Adrenal gland (tissue), 12 donors: Measurements from ENCODE around the gene FHAD1. TPM values are rescaled to one million over a fixed set of nuclear protein-coding genes. Genes with fewer than 3 reads are reported as not detected.

Source experiments
- DNase-seq, 7 donors: peaks; one replicate each; pipeline ENCODE4 v3.0.0-alpha.2; 2019 to 2020
- H3K27ac ChIP-seq, 5 donors: fragments of 200-600 bp; sonication (generic) in 4 of 5; 1 replicate in 3 of 5; 2 replicates in 2 of 5; pipeline versions ENCODE4 v1.5.1 to v1.8.0; 2016 to 2020; ENCODE audit warnings: mild to moderate bottlenecking in 1 of 5
- H3K27me3 ChIP-seq: fragments of 200-600 bp; 2 replicates; pipeline ENCODE4 v1.8.0; 2021
- H3K36me3 ChIP-seq, 2 donors: fragments of 200-600 bp; replicated peaks in 1 of 2; 1 replicate in 1 of 2; 2 replicates in 1 of 2; pipeline versions ENCODE4 v1.5.1 to v1.8.0; 2018 to 2022
- H3K4me1 ChIP-seq, 2 donors: fragments of 200-600 bp; replicated peaks in 1 of 2; 1 replicate in 1 of 2; 2 replicates in 1 of 2; pipeline versions ENCODE4 v1.5.1 to v1.8.0; 2018 to 2021
- H3K4me3 ChIP-seq, 4 donors: fragments of 200-600 bp; sonication (generic) in 3 of 4; one replicate each; pipeline ENCODE4 v1.5.1; 2016 to 2018
- H3K9me3 ChIP-seq, 3 donors: fragments of 200-600 bp; sonication (generic) in 1 of 3; replicated peaks in 1 of 3; 1 replicate in 2 of 3; 2 replicates in 1 of 3; pipeline versions ENCODE4 v1.5.1 to v1.8.0; 2016 to 2021
- POLR2A ChIP-seq, 2 donors: fragments of 450-650 bp; IDR thresholded peaks; one replicate each; pipeline ENCODE4 v1.6.1; 2017; ENCODE audit warnings: antibody characterized with exemption in 2 of 2, mild to moderate bottlenecking in 2 of 2, moderate library complexity in 1 of 2
- WGBS, 4 donors: extraction: QIAGEN DNeasy Blood & Tissue Kit in 2 of 4; methylation state at CpG; one replicate each; pipeline versions ENCODE4 v1.1.5 to v1.1.7; 2013 to 2017; 5-methylcytosine and 5-hydroxymethylcytosine counted together
- intact Hi-C, 2 donors: fragments of 100-400 bp; cut with DNase I; formaldehyde crosslinking; loops; one replicate each; pipeline versions ENCODE4 v1.14.1 to v1.15.0; 2022 to 2023
- polyA plus RNA-seq, 3 donors: library from polyadenylated mRNA; stranded (reverse); fragments of 200-250 nt in 2 of 3; fragments of 350-450 nt in 1 of 3; fragmentation: Illumina TruSeq in 1 of 3; extraction: RNeasy Lipid Tissue Mini Kit (QIAGEN cat#74804) in 1 of 3; gene quantifications; one replicate each; pipeline ENCODE4 v1.2.3, GENCODE V29; 2013 to 2014
- total RNA-seq, 9 donors: library from RNA; depleted of rRNA in 4 of 9; stranded (reverse); fragments of >200 nt in 4 of 9; fragments of 120-200 nt in 1 of 9; fragmentation: NEBNext Ultra II Directional in 1 of 9; extraction: Animal tissue kit (Norgen Biotek cat#: 25700) in 1 of 9; gene quantifications; one replicate each; pipeline versions ENCODE4 v1.1.0 to v1.2.4, GENCODE V29; 2013 to 2023
- TF ChIP-seq, protein P1 (sequence below), 6 experiments: fragments of 450-650 bp in 4 of 6; fragments of 200-600 bp in 2 of 6; sonication (generic) in 1 of 6; IDR thresholded peaks; 1 replicate in 5 of 6; 2 replicates in 1 of 6; pipeline versions ENCODE4 v1.5.1 to v1.8.0; 2016 to 2021; ENCODE audit warnings: antibody characterized with exemption in 6 of 6, mild to moderate bottlenecking in 2 of 6, moderate library complexity in 1 of 6
- donor health status: healthy with polysubstance abuse.
- donor health status: Bipolar disorder and iron deficiency.
- donor health status: DM: yes; HTN: yes; CAD: no.
- donor health status: DM: no; HTN: no; CAD: no.
- donor health status: DM: no; HTN: no; CAD: no.
- donor health status: DM: yes; HTN: yes; CAD: no.

Gene FHAD1
- total and polyA plus RNA-seq, 12 donors: 0.09 to 1.6 (median 0.57) TPM; not detected in 1

DNA sequence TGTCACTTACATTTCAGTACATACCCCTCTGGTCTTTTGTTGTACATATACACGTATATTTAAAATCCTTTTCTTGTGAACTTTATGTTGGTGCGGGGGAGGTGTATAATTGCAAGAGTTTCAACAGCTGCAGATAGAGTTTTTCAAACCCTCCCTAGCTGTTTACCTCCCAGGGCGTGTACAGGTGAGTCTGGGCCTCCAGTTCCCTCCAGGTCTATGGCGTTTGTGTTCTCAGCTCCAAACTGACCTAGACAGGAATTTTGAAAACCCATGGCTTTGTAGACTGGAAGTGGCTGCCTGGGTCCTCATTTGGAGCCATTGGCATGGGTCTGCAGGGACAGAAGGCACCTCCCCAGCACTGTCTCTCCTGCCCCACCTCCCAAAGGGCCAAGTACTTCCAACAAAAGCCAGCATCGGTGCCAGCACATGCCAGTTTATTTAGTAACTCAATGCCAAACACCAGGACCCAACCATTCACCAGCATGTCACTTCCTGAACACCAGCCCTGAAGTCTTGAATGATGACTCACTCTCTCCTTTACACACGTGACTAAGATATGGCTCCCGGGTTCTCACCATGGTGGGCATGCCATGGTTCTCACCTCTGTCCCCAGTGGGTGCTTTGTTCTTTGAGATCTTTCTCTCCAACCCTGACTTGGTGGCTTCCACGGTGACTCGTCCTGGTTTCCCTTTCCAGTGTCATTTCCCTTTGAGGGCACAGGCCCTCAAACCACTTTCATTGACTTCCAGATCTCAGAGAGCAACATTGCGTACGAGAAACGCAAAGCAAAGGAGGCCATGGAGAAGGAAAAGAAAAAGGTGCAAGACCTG lies 105.3 kb downstream of the FHAD1 start:
- H3K4me1 ChIP-seq: peaks cover 0 to 44% of the 10 kb centered on the region in 2 donors
- peak in 4 of 7 donors; percentile 49 to 61 (median 56) for DNase-seq
- no peaks in the 10 kb centered on the region for H3K9me3 ChIP-seq
- H3K4me3 ChIP-seq: no peak overlapping the region
- WGBS, 4 donors: 60 to 71% (median 70%) methylated on average over 12 of the region's 12 CpGs
- peak overlapping the region in 1 of 5 donors; percentile 19 for H3K27ac ChIP-seq
- no peaks in the 10 kb centered on the region for H3K27me3 ChIP-seq
- intact Hi-C loops: no loop called here
- no peaks in the 10 kb centered on the region for H3K36me3 ChIP-seq
- TF ChIP-seq POLR2A (IDR thresholded peaks at IDR 0.05): no peak
- TF ChIP-seq, protein P1, sequence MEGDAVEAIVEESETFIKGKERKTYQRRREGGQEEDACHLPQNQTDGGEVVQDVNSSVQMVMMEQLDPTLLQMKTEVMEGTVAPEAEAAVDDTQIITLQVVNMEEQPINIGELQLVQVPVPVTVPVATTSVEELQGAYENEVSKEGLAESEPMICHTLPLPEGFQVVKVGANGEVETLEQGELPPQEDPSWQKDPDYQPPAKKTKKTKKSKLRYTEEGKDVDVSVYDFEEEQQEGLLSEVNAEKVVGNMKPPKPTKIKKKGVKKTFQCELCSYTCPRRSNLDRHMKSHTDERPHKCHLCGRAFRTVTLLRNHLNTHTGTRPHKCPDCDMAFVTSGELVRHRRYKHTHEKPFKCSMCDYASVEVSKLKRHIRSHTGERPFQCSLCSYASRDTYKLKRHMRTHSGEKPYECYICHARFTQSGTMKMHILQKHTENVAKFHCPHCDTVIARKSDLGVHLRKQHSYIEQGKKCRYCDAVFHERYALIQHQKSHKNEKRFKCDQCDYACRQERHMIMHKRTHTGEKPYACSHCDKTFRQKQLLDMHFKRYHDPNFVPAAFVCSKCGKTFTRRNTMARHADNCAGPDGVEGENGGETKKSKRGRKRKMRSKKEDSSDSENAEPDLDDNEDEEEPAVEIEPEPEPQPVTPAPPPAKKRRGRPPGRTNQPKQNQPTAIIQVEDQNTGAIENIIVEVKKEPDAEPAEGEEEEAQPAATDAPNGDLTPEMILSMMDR (IDR thresholded peaks at IDR 0.05): no peak

DNA sequence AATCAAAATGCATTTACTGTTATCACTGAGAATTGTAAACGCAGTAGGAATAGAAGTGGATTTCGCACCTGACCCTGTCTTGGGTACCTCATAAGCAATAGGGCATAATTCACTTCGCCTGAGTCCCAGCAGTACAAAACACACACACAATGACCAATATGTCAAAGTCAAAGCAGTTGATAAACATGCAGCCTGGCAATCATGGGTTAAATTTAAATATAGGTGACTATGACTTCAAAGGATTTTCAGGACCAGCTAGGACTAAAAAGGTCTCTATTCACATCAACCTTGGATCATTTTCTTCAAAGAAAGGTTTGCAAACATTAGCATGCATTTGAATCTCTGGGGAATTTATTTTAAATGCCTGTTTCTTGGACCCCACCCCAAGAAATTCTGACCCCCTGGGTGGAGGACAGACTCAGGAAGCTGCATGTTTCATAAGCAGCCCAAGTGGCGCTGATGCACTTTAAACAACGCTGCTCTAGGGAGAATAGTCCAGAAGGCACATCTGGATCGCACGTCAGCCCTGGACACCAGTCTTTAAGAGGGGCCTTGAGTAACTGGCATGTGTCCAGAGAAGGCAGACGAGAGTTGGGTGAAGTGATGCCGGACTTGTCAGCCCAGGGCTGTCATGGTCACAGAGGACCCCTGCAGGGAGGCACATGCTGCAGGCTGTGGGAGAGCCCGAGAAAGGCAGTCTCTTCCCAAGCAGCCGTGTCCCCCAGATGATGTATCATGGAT lies 107.0 kb downstream of the FHAD1 start:
- Histone ChIP-seq H3K27ac (peak overlapping the region in 4 of 5 donors; percentile 28 to 75 (median 62)), H3K4me3 (no peak overlapping the region), H3K4me1 (peaks cover 0 to 44% of the 10 kb centered on the region in 2 donors), H3K27me3 (no peaks in the 10 kb centered on the region), H3K9me3 (no peaks in the 10 kb centered on the region), H3K36me3 (no peaks in the 10 kb centered on the region)
- 52 to 69% (median 62%) methylated on average over 7 to 11 of the region's 11 CpGs for WGBS, 4 donors
- intact Hi-C loops: no loop called here
- peak in 1 of 7 donors; percentile 37 for DNase-seq
- no peak for TF ChIP-seq POLR2A (IDR thresholded peaks at IDR 0.05)
- TF ChIP-seq, protein P1 (IDR thresholded peaks at IDR 0.05): no peak

DNA sequence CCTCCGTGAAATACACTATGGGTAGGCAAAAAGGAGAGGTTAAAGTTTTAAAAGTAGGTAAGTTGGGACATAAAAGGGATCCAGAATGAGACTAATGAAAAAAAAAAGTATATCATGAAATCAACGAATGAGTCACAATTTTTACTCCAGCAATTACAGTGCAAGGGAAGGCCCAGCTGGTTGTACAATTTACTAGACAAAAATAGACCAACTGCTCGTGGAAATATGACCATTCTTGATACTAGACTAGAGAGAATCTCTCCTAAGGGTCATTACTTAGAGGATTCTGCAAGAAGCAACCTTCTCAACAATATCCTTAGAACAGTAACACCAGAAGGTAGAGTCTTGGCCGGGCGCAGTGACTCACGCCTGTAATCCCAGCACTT lies 107.5 kb downstream of the FHAD1 start:
- intact Hi-C loops: no loop called here
- no peak for DNase-seq
- TF ChIP-seq POLR2A (IDR thresholded peaks at IDR 0.05): no peak
- TF ChIP-seq, protein P1 (IDR thresholded peaks at IDR 0.05): no peak
- 59 to 64% (median 60%) methylated on average over 6 of the region's 6 CpGs for WGBS, 4 donors
- Histone ChIP-seq H3K36me3 (no peaks in the 10 kb centered on the region), H3K27ac (peak overlapping the region in 4 of 5 donors; percentile 28 to 75 (median 62)), H3K4me1 (peaks cover 0 to 44% of the 10 kb centered on the region in 2 donors), H3K4me3 (no peak overlapping the region), H3K27me3 (no peaks in the 10 kb centered on the region), H3K9me3 (no peaks in the 10 kb centered on the region)

DNA sequence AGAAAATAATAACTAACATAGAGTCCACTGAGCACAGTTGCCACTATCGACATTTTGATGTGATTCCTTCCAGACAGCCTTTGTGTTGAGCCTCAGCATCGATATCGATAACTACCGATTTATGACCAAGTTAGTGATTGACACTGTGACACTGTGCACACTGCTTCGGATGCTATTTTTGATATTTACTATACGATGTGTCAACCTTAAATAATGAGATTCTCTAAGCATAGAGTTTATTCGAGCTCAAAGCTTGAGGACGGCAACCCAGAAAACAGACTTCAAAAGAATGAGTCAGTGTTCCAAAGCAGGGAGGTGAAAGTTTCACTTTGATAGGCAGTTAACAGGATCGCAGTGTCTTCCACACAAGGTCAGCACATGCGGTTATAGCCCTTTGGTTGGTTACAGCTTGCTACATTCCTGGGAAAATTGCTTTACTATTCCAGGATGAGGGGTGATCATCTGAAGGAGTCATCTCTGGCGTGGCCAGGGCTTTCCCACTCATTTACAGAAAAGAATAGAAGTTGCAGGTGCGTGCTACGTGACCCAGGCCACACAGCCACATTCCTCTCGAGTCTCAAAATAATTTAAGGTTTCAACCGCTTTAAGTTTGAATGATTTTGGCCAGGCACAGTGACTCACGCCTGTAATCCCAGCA lies 109.1 kb downstream of the FHAD1 start:
- 40 to 57% (median 47%) methylated on average over 16 of the region's 16 CpGs for WGBS, 4 donors
- Histone ChIP-seq H3K27ac (peak overlapping the region; percentile 37 to 94 (median 78)), H3K27me3 (no peaks in the 10 kb centered on the region)

More for the DNA sequence above, 109.1 kb downstream of the FHAD1 start:
- intact Hi-C loops: no loop called here
- no peaks in the 10 kb centered on the region for H3K36me3 ChIP-seq
- TF ChIP-seq, protein P1 (IDR thresholded peaks at IDR 0.05): no peak
- peak in 1 of 2 donors; percentile 55 for TF ChIP-seq POLR2A (IDR thresholded peaks at IDR 0.05)
- peak; percentile 51 to 81 (median 65) for DNase-seq
- no peaks in the 10 kb centered on the region for H3K9me3 ChIP-seq
- H3K4me1 ChIP-seq: peaks cover 0 to 42% of the 10 kb centered on the region in 2 donors
- H3K4me3 ChIP-seq: peak overlapping the region in 1 of 4 donors; percentile 5
